Transverse colon (tissue), 3 donors: Measurements from ENCODE around the gene VRTN.

Source experiments
- CTCF ChIP-seq, 5 experiments: fragments of 200-600 bp in 3 of 5; fragments of 450-650 bp in 2 of 5; sonication (generic) in 3 of 5; IDR thresholded peaks; 1 replicate in 2 of 5; 2 replicates in 3 of 5; pipeline ENCODE4 v1.5.1; 2016 to 2017; ENCODE audit warnings: antibody characterized with exemption in 5 of 5, inconsistent platforms in 3 of 5, mild to moderate bottlenecking in 2 of 5, moderate library complexity in 1 of 5
- POLR2A ChIP-seq: fragments of 450-650 bp; IDR thresholded peaks from one replicate; pipeline ENCODE4 v1.6.1; 2016; ENCODE audit warnings: antibody characterized with exemption, mild to moderate bottlenecking, moderate library complexity

GRCh38 chr14:74349757-74350156, 1.5 kb downstream of the VRTN start:
- no peak for TF ChIP-seq CTCF (IDR thresholded peaks at IDR 0.05)
- TF ChIP-seq POLR2A: no peak
